Erythroblast (primary cell): ENCODE data around the gene ZBTB37.

ENCODE experiments used
- DNase-seq, 2 experiments: peaks; one replicate each; lab custom pipeline; 2025; lab: John Stamatoyannopoulos, UW
- GATA1 ChIP-seq: IDR thresholded peaks from 2 replicates; pipeline ENCODE4 v1.6.1; 2011; ENCODE audit warnings: low read depth, mild to moderate bottlenecking, control low read depth, low read length, moderate library complexity
- POLR2A ChIP-seq: IDR thresholded peaks from 2 replicates; pipeline ENCODE4 v1.6.1; 2011; ENCODE audit warnings: mild to moderate bottlenecking, low read length

The ZBTB37 gene

GRCh38 chr1:173948594-173948993, 80.4 kb downstream of the ZBTB37 start:
- TF ChIP-seq POLR2A (no peak), GATA1 (no peak)
- DNase-seq = no peak
